Left lung (tissue), 10 donors: ENCODE results near the gene CPZ. TPM values are rescaled to one million over a fixed set of nuclear protein-coding genes. Genes with fewer than 3 reads are reported as not detected.

Experiments used
- ATAC-seq: fragments of 200-7000 bp; cut with Tn5 transposase; one replicate; pipeline ENCODE4 v1.9.1; 2020; ENCODE audit warnings: moderate library complexity
- DNase-seq, 4 donors: peaks; one replicate each; pipeline ENCODE4 v3.0.0-alpha.2; 2013 to 2020
- H3K27ac ChIP-seq, 2 donors: fragments of 200-600 bp; sonication (generic) in 1 of 2; one replicate each; pipeline versions ENCODE4 v1.5.0 to v1.8.0; 2020 to 2021
- H3K27me3 ChIP-seq, 2 donors: fragments of 200-600 bp; sonication (generic) in 1 of 2; one replicate each; pipeline versions ENCODE4 v1.5.0 to v1.8.0; 2020 to 2021
- H3K36me3 ChIP-seq, 2 donors: fragments of 200-600 bp; sonication (generic) in 1 of 2; one replicate each; pipeline versions ENCODE4 v1.5.0 to v1.8.0; 2020 to 2021
- H3K4me1 ChIP-seq, 2 donors: fragments of 200-600 bp; one replicate each; pipeline ENCODE4 v1.8.0; 2021
- H3K4me3 ChIP-seq, 2 donors: fragments of 200-600 bp; sonication (generic) in 1 of 2; one replicate each; pipeline versions ENCODE4 v1.5.0 to v1.8.0; 2020 to 2021; ENCODE audit warnings: mild to moderate bottlenecking in 1 of 2
- H3K9me3 ChIP-seq, 2 donors: fragments of 200-600 bp; sonication (generic) in 1 of 2; one replicate each; pipeline versions ENCODE4 v1.5.0 to v1.8.0; 2020 to 2021
- intact Hi-C, 2 donors: fragments of 100-400 bp; cut with DNase I; formaldehyde crosslinking; loops; one replicate each; pipeline versions ENCODE4 v1.11.2 to v1.14.2; 2022
- polyA plus RNA-seq, 6 donors: library from polyadenylated mRNA; unstranded; fragments of 120-200 nt; gene quantifications; one replicate each; pipeline ENCODE4 v1.2.1, GENCODE V29; 2013; ENCODE audit not compliant: insufficient read length in 6 of 6
- total RNA-seq, 2 donors: library from RNA; stranded (reverse); fragmentation: NEBNext Ultra II Directional; extraction: Animal tissue kit (Norgen Biotek cat#: 25700); gene quantifications; one replicate each; pipeline ENCODE4 v1.2.1, GENCODE V29; 2021
- TF ChIP-seq, protein P1 (sequence below), 2 donors: fragments of 200-600 bp; sonication (generic) in 1 of 2; IDR thresholded peaks; one replicate each; pipeline versions ENCODE4 v1.5.0 to v1.8.0; 2021; ENCODE audit warnings: antibody characterized with exemption in 2 of 2
- donor health status: DM: no; HTN: yes; CAD: no.
- donor health status: DM: no; HTN: no; CAD: no.

The CPZ gene
- total and polyA plus RNA-seq, 8 donors: 1.3 to 18.4 (median 3.2) TPM

DNA sequence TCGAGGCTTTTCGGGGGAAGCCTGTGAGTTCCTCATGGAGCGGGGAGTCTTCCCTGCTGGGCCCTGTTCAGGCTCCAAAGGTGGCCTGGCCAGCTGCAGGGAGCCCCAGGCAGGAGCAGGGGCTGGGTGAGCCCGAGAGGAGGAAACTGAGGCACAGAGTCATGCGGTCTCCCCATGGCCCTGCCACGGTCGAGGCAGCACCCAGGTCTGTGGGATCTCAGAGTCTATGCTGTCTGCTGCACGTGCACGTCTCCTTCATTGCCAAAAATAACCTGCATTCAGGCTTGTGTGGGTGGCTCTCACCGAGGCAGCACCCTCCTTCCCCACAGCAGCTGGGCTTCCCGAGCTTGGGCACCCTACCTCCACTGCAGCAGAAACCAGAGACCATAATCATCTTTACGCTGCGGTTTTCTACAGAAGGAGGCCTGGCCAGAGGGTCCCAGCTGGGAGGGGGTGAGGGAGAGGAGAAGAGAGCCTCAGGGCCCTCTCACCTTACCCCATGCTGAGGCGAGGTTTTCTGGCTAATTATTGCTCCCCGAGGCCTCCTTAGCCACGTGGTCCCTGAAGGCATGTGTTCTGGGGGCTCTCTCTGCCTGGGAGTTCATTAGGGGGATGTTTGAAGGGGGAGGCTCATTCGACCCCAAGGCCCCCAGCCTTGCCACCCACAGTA is 64.3 kb downstream of the CPZ start:
- no peaks in the 10 kb centered on the region for H3K9me3 ChIP-seq
- peaks cover 0 to 20% of the 10 kb centered on the region in 2 donors for H3K27me3 ChIP-seq
- TF ChIP-seq, protein P1, sequence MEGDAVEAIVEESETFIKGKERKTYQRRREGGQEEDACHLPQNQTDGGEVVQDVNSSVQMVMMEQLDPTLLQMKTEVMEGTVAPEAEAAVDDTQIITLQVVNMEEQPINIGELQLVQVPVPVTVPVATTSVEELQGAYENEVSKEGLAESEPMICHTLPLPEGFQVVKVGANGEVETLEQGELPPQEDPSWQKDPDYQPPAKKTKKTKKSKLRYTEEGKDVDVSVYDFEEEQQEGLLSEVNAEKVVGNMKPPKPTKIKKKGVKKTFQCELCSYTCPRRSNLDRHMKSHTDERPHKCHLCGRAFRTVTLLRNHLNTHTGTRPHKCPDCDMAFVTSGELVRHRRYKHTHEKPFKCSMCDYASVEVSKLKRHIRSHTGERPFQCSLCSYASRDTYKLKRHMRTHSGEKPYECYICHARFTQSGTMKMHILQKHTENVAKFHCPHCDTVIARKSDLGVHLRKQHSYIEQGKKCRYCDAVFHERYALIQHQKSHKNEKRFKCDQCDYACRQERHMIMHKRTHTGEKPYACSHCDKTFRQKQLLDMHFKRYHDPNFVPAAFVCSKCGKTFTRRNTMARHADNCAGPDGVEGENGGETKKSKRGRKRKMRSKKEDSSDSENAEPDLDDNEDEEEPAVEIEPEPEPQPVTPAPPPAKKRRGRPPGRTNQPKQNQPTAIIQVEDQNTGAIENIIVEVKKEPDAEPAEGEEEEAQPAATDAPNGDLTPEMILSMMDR (IDR thresholded peaks at IDR 0.05): no peak
- ATAC-seq: no peak
- DNase-seq: no peak
- H3K27ac ChIP-seq: no peak overlapping the region
- no peak overlapping the region for H3K4me3 ChIP-seq
- H3K4me1 ChIP-seq: no peaks in the 10 kb centered on the region
- intact Hi-C loops: no loop called here
- H3K36me3 ChIP-seq: no peaks in the 10 kb centered on the region

DNA sequence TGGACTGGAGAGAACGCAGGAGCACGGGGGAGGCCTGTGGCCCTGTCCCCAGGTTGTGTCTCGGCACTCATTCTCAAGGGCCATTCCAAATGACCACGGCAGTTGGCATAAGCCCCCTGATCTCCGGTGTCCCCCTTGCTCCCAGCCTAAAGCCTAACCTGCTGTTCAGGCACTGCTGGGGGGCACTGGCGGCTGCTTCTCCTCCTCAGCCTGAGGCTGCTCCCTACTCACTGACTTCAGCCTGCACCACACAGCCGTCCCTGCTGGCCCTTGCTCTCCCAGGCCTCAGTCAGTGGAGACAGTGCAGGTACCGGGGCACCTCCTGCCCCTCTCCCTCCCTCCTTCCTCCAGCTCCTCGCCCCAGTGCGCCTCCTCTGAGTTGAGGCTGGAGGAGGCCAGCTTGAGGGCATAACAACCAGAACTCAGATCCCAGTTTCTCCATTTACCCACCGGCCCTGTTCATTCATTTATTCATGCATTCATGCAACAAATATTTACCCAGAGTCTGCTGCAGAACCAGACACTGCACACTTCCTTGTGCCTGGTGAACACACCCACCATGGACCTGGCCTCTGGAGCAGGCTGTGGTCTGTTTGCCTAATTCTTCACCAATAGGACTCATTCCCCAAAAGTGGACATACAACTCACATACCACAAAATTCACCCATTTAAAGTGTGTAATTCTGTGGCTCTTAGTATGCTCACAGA is 65.0 kb downstream of the CPZ start:
- H3K9me3 ChIP-seq: no peaks in the 10 kb centered on the region
- H3K4me1 ChIP-seq: no peaks in the 10 kb centered on the region
- peaks cover 0 to 27% of the 10 kb centered on the region in 2 donors for H3K27me3 ChIP-seq
- H3K27ac ChIP-seq: no peak overlapping the region
- no peaks in the 10 kb centered on the region for H3K36me3 ChIP-seq
- intact Hi-C loops: no loop called here
- DNase-seq (no peak), ATAC-seq (no peak)
- TF ChIP-seq, protein P1 (IDR thresholded peaks at IDR 0.05): no peak
- H3K4me3 ChIP-seq: no peak overlapping the region

DNA sequence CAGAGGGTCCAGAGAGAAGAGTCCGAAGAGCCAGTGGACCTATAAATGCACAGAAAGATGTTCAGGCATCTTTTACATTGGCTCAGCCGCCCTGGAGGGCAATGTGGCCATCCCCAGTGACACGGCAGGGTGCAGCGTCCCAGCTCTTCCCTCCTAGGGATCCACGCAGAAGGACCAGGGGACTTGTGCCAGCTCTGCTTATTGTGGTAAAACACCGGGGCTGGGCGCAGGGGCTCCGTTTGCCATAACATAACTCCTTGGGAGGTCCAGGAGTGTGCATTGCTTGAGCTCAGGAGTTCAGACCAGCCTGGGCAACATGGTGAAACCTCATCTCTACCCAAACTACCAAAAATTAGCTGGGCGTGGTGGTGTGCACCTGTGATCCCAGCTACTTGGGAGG is 70.2 kb downstream of the CPZ start:
- Histone ChIP-seq H3K4me3 (no peak overlapping the region), H3K27ac (no peak overlapping the region), H3K4me1 (no peaks in the 10 kb centered on the region), H3K27me3 (peaks cover 0 to 68% of the 10 kb centered on the region in 2 donors), H3K9me3 (no peaks in the 10 kb centered on the region), H3K36me3 (no peaks in the 10 kb centered on the region)
- TF ChIP-seq, protein P1 (IDR thresholded peaks at IDR 0.05): no peak
- intact Hi-C loops: no loop called here
- no peak for ATAC-seq
- DNase-seq: no peak

DNA sequence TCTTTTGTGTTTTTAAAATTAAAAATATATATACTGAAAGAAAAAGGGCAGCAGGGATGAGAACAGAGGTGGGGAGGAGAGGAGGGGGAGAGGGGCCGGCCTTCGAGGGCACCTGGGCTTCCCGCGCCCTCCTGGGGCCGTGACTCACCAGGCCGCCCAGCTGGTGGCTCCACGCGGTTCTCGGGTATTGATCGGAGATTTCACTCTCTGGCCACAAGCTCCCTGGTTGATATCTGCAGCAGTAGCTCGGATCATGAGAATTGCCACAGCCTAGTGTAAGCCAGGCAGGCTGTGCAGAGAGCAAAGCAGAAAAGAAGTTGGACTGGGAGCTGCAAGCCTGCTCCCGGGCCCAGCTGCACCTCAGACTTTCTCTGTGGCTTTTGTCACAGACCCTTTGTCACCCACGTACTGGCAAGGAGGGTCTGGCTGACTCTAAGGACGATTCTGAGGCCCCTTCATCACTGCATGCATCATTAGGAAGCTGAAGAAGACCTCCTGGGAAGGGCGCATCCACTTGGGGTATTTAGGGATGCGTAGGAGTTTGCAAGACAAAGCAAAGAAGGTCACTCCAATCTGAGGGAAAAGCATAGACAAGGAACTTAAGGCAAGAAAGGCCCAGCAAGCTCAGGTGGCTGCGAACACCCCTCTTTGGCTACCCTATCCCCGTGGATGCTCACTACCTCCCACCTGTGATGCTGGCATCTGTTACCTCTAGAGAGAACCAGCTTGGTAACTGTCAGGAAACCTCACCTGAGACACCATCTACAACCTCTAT is 71.7 kb downstream of the CPZ start:
- Histone ChIP-seq H3K27ac (no peak overlapping the region), H3K9me3 (no peaks in the 10 kb centered on the region), H3K36me3 (no peaks in the 10 kb centered on the region), H3K27me3 (peaks cover 0 to 68% of the 10 kb centered on the region in 2 donors), H3K4me1 (no peaks in the 10 kb centered on the region), H3K4me3 (no peak overlapping the region)
- ATAC-seq (no peak), DNase-seq (peak in 1 of 4 donors; percentile 22)
- TF ChIP-seq, protein P1 (IDR thresholded peaks at IDR 0.05): no peak
- intact Hi-C loops: no loop called here

DNA sequence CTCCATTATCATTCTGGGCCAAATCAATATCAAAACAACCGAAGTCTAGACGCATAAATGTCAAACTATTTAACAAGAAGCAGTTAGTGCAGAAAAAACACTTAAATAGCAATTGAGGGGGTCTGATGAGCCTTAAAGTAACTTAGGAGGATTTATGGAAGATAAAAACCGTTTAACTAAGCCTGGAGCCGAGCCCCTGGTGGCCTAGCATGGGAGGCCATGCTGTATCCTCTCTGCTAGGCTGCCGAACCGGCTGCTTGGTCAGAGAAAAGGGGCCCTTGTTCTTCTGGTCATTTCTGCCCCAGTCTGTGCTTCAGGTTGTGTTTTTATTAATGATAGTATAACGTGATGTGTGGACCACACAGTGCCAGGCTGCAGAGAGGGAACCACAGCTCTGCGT is 72.4 kb downstream of the CPZ start:
- H3K4me1 ChIP-seq: no peaks in the 10 kb centered on the region
- TF ChIP-seq, protein P1 (IDR thresholded peaks at IDR 0.05): no peak
- intact Hi-C loops: no loop called here
- H3K27ac ChIP-seq: no peak overlapping the region
- peaks cover 0 to 62% of the 10 kb centered on the region in 2 donors for H3K27me3 ChIP-seq
- H3K36me3 ChIP-seq: no peaks in the 10 kb centered on the region
- no peaks in the 10 kb centered on the region for H3K9me3 ChIP-seq
- no peak overlapping the region for H3K4me3 ChIP-seq
- DNase-seq (peak in 1 of 4 donors; percentile 8), ATAC-seq (no peak)
